Measurements from ENCODE around the gene SELENBP1.
A peak's percentile ranks its signal among the peaks of the same experiment; 100 is the strongest.
"Not testable (repeated sequence)": the region's sequence is repeated elsewhere in the genome, so short reads cannot be mapped to it uniquely, and the experiment has no call there.

SELENBP1 gene

DNA sequence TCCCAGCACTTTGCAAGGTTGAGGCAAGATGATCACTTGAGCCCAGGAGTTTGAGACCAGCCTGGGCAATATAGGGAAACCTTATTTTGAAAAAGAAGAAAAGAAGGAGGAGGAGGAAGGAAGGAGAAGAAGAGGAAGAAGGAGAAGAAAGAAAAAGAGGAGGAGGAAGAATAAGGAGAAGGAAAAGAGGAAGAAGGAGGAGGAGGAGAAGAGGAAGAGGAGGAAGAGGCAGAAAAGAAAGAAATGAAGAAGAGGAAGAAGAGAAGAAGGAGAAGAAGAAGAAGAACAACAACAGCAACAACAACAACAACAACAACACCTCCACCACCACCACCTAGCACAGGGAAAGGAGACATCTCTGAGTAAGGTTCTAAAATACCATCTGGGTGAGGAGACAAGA, 10.6 kb downstream of the SELENBP1 start:
- no peak overlapping the region for H3K4me2 ChIP-seq (ENCODE audit: low read length)
- H3K4me3 ChIP-seq (ENCODE audit: low read depth, low read length): no peak overlapping the region
- no peak overlapping the region for H2AFZ ChIP-seq
- H3K36me3 ChIP-seq (ENCODE audit: control insufficient read depth, insufficient read depth, low read length): no peaks in the 10 kb centered on the region
- no peaks in the 10 kb centered on the region for H3K27me3 ChIP-seq (ENCODE audit: control insufficient read depth, insufficient read depth, low read length)
- H3K9me3 ChIP-seq (ENCODE audit: control insufficient read depth, low read length): no peaks in the 10 kb centered on the region
- TF ChIP-seq CTCF (IDR thresholded peaks at IDR 0.05): no peak
- no peaks in the 10 kb centered on the region for H3K4me1 ChIP-seq
- H3K9ac ChIP-seq: no peak overlapping the region
- H3K79me2 ChIP-seq: no peaks in the 10 kb centered on the region
- no peak overlapping the region for H3K27ac ChIP-seq

DNA sequence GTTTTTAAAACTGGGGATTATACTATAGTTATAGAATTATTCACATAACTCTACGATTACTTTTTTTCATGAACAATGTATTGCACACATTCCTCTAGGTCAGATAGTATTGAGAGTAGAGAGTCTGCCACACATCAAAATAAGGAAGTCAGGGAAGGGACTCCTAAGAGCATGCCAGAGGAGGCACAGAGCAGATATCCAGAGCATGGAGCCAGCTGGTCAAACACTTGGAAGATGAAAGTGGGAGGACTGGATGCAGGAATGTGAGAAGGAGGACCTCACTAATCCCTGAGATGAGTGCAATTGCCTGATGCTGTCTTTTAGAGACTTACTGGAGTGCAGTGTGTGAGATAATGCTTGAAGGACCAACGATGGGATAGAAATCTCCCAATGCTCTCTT, 15.8 kb downstream of the SELENBP1 start:
- no peak overlapping the region for H3K27ac ChIP-seq
- H2AFZ ChIP-seq: no peak overlapping the region
- no peak overlapping the region for H3K9ac ChIP-seq
- no peak overlapping the region for H3K4me3 ChIP-seq (ENCODE audit: low read depth, low read length)
- H3K79me2 ChIP-seq: no peaks in the 10 kb centered on the region
- H3K4me1 ChIP-seq: no peaks in the 10 kb centered on the region
- no peaks in the 10 kb centered on the region for H3K27me3 ChIP-seq (ENCODE audit: control insufficient read depth, insufficient read depth, low read length)
- no peak overlapping the region for H3K4me2 ChIP-seq (ENCODE audit: low read length)
- no peaks in the 10 kb centered on the region for H3K9me3 ChIP-seq (ENCODE audit: control insufficient read depth, low read length)
- no peak for TF ChIP-seq CTCF (IDR thresholded peaks at IDR 0.05)
- no peaks in the 10 kb centered on the region for H3K36me3 ChIP-seq (ENCODE audit: control insufficient read depth, insufficient read depth, low read length)

- Histone ChIP-seq H3K79me2 (no peaks in the 10 kb centered on the region), H3K9ac (no peak overlapping the region), H3K4me2 (ENCODE audit: low read length) (no peak overlapping the region), H3K9me3 (ENCODE audit: control insufficient read depth, low read length) (no peaks in the 10 kb centered on the region), H3K4me1 (no peaks in the 10 kb centered on the region), H2AFZ (no peak overlapping the region), H3K36me3 (ENCODE audit: control insufficient read depth, insufficient read depth, low read length) (no peaks in the 10 kb centered on the region), H3K27me3 (ENCODE audit: control insufficient read depth, insufficient read depth, low read length) (no peaks in the 10 kb centered on the region), H3K27ac (no peak overlapping the region), H3K4me3 (ENCODE audit: low read depth, low read length) (no peak overlapping the region)
- TF ChIP-seq CTCF (IDR thresholded peaks at IDR 0.05): no peak
Measured at GRCh38 chr1:151352021-151352718, 20.3 kb downstream of the SELENBP1 start.

GRCh38 chr1:151350323-151350722, 22.2 kb downstream of the SELENBP1 start:
- H3K4me3 ChIP-seq (ENCODE audit: low read depth, low read length); H3K9me3 ChIP-seq (ENCODE audit: control insufficient read depth, low read length); H3K27ac ChIP-seq; H3K27me3 ChIP-seq (ENCODE audit: control insufficient read depth, insufficient read depth, low read length); H3K79me2 ChIP-seq; H2AFZ ChIP-seq; H3K4me1 ChIP-seq; H3K36me3 ChIP-seq (ENCODE audit: control insufficient read depth, insufficient read depth, low read length); H3K4me2 ChIP-seq (ENCODE audit: low read length); H3K9ac ChIP-seq: not testable (repeated sequence)

- peak overlapping the region; percentile 67 for H3K4me3 ChIP-seq (ENCODE audit: low read depth, low read length)
Measured at GRCh38 chr1:151347523-151348246, 24.8 kb downstream of the SELENBP1 start.

More at GRCh38 chr1:151347523-151348246, 24.8 kb downstream of the SELENBP1 start:
- H3K9ac ChIP-seq: no peak overlapping the region
- H3K79me2 ChIP-seq: no peaks in the 10 kb centered on the region
- H3K4me2 ChIP-seq (ENCODE audit: low read length): peak overlapping the region; percentile 59
- no peaks in the 10 kb centered on the region for H3K4me1 ChIP-seq
- H3K27ac ChIP-seq: peak overlapping the region; percentile 80
- no peaks in the 10 kb centered on the region for H3K36me3 ChIP-seq (ENCODE audit: control insufficient read depth, insufficient read depth, low read length)
- no peaks in the 10 kb centered on the region for H3K27me3 ChIP-seq (ENCODE audit: control insufficient read depth, insufficient read depth, low read length)
- TF ChIP-seq CTCF (IDR thresholded peaks at IDR 0.05): no peak
- H2AFZ ChIP-seq: peak overlapping the region; percentile 85
- no peaks in the 10 kb centered on the region for H3K9me3 ChIP-seq (ENCODE audit: control insufficient read depth, low read length)
